HCT116 (cell line): ENCODE results near the gene PARVA. TPM values are rescaled to one million over a fixed set of nuclear protein-coding genes. Genes with fewer than 3 reads are reported as not detected.

Source experiments
- ATAC-seq: fragments of 200-7000 bp; cut with Tn5 transposase; 2 replicates; pipeline ENCODE4 v1.9.1; 2020; ENCODE audit warnings: mild to moderate bottlenecking, moderate library complexity
- BruUV-seq: library from RNA; stranded (reverse); fragments of 400-500 nt; replicated peaks from 2 replicates; lab custom pipeline; 2021; lab: Mats Ljungman, UMichigan
- CTCF ChIA-PET: fragments of 300-600 bp; sonication (Branson Sonifier 250); formaldehyde crosslinking; loops from one replicate; lab custom pipeline; 2021; ENCODE audit warnings: antibody characterized with exemption; lab: Charles Lee
- POLR2A ChIA-PET: fragments of 300-600, 350-600 bp; sonication (Branson Sonifier 250); formaldehyde crosslinking; loops from one replicate; lab custom pipeline; 2021; ENCODE audit warnings: antibody characterized with exemption; lab: Charles Lee
- RAD21 ChIA-PET, 2 experiments: fragments of 300-600 bp; sonication (Branson Sonifier 250); formaldehyde crosslinking; loops; one replicate each; lab custom pipeline; 2023; ENCODE audit warnings: low total read pairs in 2 of 2; ENCODE audit not compliant: uncharacterized antibody in 2 of 2, unreplicated experiment in 2 of 2, low non-redundant PET in 1 of 2; lab: Charles Lee
- DNase-seq: peaks from one replicate; pipeline ENCODE4 v3.0.0-alpha.2; 2010; ENCODE audit warnings: low read depth, low spot score
- H2AFZ ChIP-seq: fragments of 200-600 bp; shearing (Covaris generic), sonication (generic); 2 replicates; pipeline ENCODE4 v1.6.1; 2017; ENCODE audit warnings: low read depth, mixed run types, mixed read lengths, antibody characterized with exemption, low read length; ENCODE audit not compliant: poor library complexity, severe bottlenecking
- H3K27ac ChIP-seq: 2 replicates; pipeline ENCODE4 v1.5.1; 2012; ENCODE audit warnings: low read depth, low read length
- H3K27me3 ChIP-seq: fragments of 200-600 bp; sonication (generic); 2 replicates; pipeline ENCODE4 v1.6.1; 2016; ENCODE audit warnings: mixed run types, low read length, mixed read lengths; ENCODE audit not compliant: insufficient read depth
- H3K36me3 ChIP-seq, 2 experiments: fragments of 200-500 bp in 1 of 2; fragments of 200-600 bp in 1 of 2; sonication (Bioruptor generic) in 1 of 2; sonication (generic) in 1 of 2; 2 replicates each; pipeline versions ENCODE4 v1.5.1 to v1.6.1; 2014 to 2016; ENCODE audit warnings: low read length in 2 of 2, inconsistent platforms in 1 of 2, mixed read lengths in 1 of 2, mixed run types in 1 of 2; ENCODE audit not compliant: insufficient read depth in 2 of 2, control insufficient read depth in 1 of 2
- H3K4me1 ChIP-seq, 2 experiments: fragments of 200-600 bp in 1 of 2; sonication (generic) in 1 of 2; 2 replicates each; pipeline versions ENCODE4 v1.5.1 to v1.6.1; 2012 to 2017; ENCODE audit warnings: low read length in 2 of 2, inconsistent platforms in 1 of 2, mild to moderate bottlenecking in 1 of 2, mixed read lengths in 1 of 2, mixed run types in 1 of 2, moderate library complexity in 1 of 2; ENCODE audit not compliant: insufficient read depth in 2 of 2, control insufficient read depth in 1 of 2
- H3K4me2 ChIP-seq: fragments of 200-600 bp; sonication (generic); 2 replicates; pipeline ENCODE4 v1.6.1; 2017; ENCODE audit warnings: mixed run types, low read length, mixed read lengths
- H3K4me3 ChIP-seq, 2 experiments: fragments of 200-600 bp in 1 of 2; sonication (generic) in 1 of 2; replicated peaks in 1 of 2; 2 replicates each; pipeline ENCODE4 v1.5.1; 2011 to 2016; ENCODE audit warnings: low read length in 2 of 2, control low read depth in 1 of 2, low read depth in 1 of 2, mild to moderate bottlenecking in 1 of 2, mixed read lengths in 1 of 2, mixed run types in 1 of 2
- H3K79me2 ChIP-seq: fragments of 200-600 bp; sonication (generic); 2 replicates; pipeline ENCODE4 v1.6.1; 2017; ENCODE audit warnings: mild to moderate bottlenecking, mixed run types, low read length, moderate library complexity, mixed read lengths; ENCODE audit not compliant: insufficient read depth
- H3K9ac ChIP-seq: fragments of 200-600 bp; sonication (generic); 2 replicates; pipeline ENCODE4 v1.6.1; 2016; ENCODE audit warnings: low read length, mixed read lengths
- H3K9me2 ChIP-seq: fragments of 200-600 bp; sonication (generic), shearing (Covaris generic); 2 replicates; pipeline ENCODE4 v1.6.1; 2017; ENCODE audit warnings: mixed run types, mild to moderate bottlenecking, moderate library complexity; ENCODE audit not compliant: insufficient read depth
- H3K9me3 ChIP-seq, 2 experiments: fragments of 200-500 bp in 1 of 2; fragments of 200-600 bp in 1 of 2; sonication (Bioruptor generic) in 1 of 2; sonication (generic) in 1 of 2; 2 replicates each; pipeline ENCODE4 v1.6.1; 2014 to 2017; ENCODE audit warnings: low read length in 2 of 2, mixed read lengths in 2 of 2, inconsistent platforms in 1 of 2, low read depth in 1 of 2, mild to moderate bottlenecking in 1 of 2, mixed run types in 1 of 2, moderate library complexity in 1 of 2; ENCODE audit not compliant: control insufficient read depth in 1 of 2, insufficient read depth in 1 of 2
- H4K20me1 ChIP-seq: fragments of 200-600 bp; sonication (generic), shearing (Covaris generic); 2 replicates; pipeline ENCODE4 v1.6.1; 2017; ENCODE audit warnings: mixed run types, mild to moderate bottlenecking, moderate library complexity; ENCODE audit not compliant: insufficient read depth
- ATF3 ChIP-seq: IDR thresholded peaks from 2 replicates; pipeline ENCODE4 v1.6.1; 2012
- CEBPB ChIP-seq: IDR thresholded peaks from 2 replicates; pipeline ENCODE4 v1.6.1; 2012; ENCODE audit warnings: low read depth
- CTCF ChIP-seq, 3 experiments: fragments of 200-600 bp in 1 of 3; sonication (generic) in 1 of 3; IDR thresholded peaks in 2 of 3; conservative IDR thresholded peaks in 1 of 3; 2 replicates each; pipeline ENCODE4 v1.5.1; 2012 to 2017; ENCODE audit warnings: low read depth in 2 of 3, low read length in 2 of 3, antibody characterized with exemption in 1 of 3, borderline replicate concordance in 1 of 3, control low read depth in 1 of 3, mild to moderate bottlenecking in 1 of 3, mixed read lengths in 1 of 3, mixed run types in 1 of 3, moderate library complexity in 1 of 3; ENCODE audit not compliant: insufficient read depth in 1 of 3
- EGR1 ChIP-seq: IDR thresholded peaks from 2 replicates; pipeline ENCODE4 v1.6.1; 2012; ENCODE audit warnings: low read depth
- ELF1 ChIP-seq: IDR thresholded peaks from 2 replicates; pipeline ENCODE4 v1.6.1; 2012; ENCODE audit warnings: low read depth, borderline replicate concordance
- EZH2 ChIP-seq: fragments of 200-600 bp; sonication (generic); IDR thresholded peaks from 2 replicates; pipeline ENCODE4 v1.6.1; 2017; ENCODE audit warnings: antibody characterized with exemption, mixed run types
- FOSL1 ChIP-seq: IDR thresholded peaks from 2 replicates; pipeline ENCODE4 v1.6.1; 2012; ENCODE audit warnings: low read depth
- JUND ChIP-seq: IDR thresholded peaks from 2 replicates; pipeline ENCODE4 v1.6.1; 2012
- POLR2AphosphoS5 ChIP-seq: IDR thresholded peaks from 2 replicates; pipeline ENCODE4 v1.6.1; 2011; ENCODE audit warnings: mild to moderate bottlenecking, low read depth, low read length, moderate library complexity
- SIN3A ChIP-seq: IDR thresholded peaks from 2 replicates; pipeline ENCODE4 v1.6.1; 2012; ENCODE audit warnings: low read depth
- SP1 ChIP-seq: IDR thresholded peaks from 2 replicates; pipeline ENCODE4 v1.6.1; 2012; ENCODE audit warnings: low read depth
- SRF ChIP-seq: IDR thresholded peaks from 2 replicates; pipeline ENCODE4 v1.6.1; 2012; ENCODE audit warnings: low read depth
- TCF7L2 ChIP-seq: IDR thresholded peaks from 2 replicates; pipeline ENCODE4 v1.7.0; 2011; ENCODE audit warnings: borderline replicate concordance, inconsistent platforms; ENCODE audit not compliant: insufficient read depth, insufficient read length; ENCODE audit errors: extremely low read depth
- YY1 ChIP-seq: IDR thresholded peaks from 2 replicates; pipeline ENCODE4 v1.6.1; 2011; ENCODE audit warnings: low read length, low read depth, moderate library complexity, mild to moderate bottlenecking; ENCODE audit not compliant: insufficient replicate concordance; ENCODE audit errors: extremely low read depth
- ZFX ChIP-seq: fragments of 450-650 bp; IDR thresholded peaks from 2 replicates; pipeline ENCODE4 v1.6.1; 2017
- ZNF274 ChIP-seq: fragments of 200-500 bp; sonication (Bioruptor generic); IDR thresholded peaks from 2 replicates; pipeline ENCODE4 v1.6.1; 2014; ENCODE audit warnings: mild to moderate bottlenecking, low read depth, low read length, inconsistent platforms
- intact Hi-C: fragments of 100-400 bp; cut with micrococcal nuclease; formaldehyde crosslinking; loops from 2 replicates; pipeline ENCODE4 v1.10.0; 2022
- total RNA-seq: library from RNA; stranded (reverse); gene quantifications from one replicate; pipeline ENCODE4 v1.2.1, GENCODE V29; 2021; ENCODE audit not compliant: unreplicated experiment
- TF ChIP-seq, protein P1 (sequence below): IDR thresholded peaks from 2 replicates; pipeline ENCODE4 v1.6.1; 2012
- TF ChIP-seq, protein P2 (sequence below): IDR thresholded peaks from 2 replicates; pipeline ENCODE4 v1.6.1; 2012; ENCODE audit warnings: low read depth

PARVA gene
- total RNA-seq, 1 experiment from 2014 or later, result 18.4 TPM

GRCh38 chr11:12508151-12508751 lies 130.9 kb downstream of the PARVA start:
- Histone ChIP-seq H3K4me2 (no peak overlapping the region), H2AFZ (no peak overlapping the region), H3K4me1 (peaks cover 0 to 6% of the 10 kb centered on the region in 2 experiments; a peak in 1 of 4 replicates), H3K9ac (no peak overlapping the region), H3K4me3 (no peak overlapping the region), H3K27ac (no peak overlapping the region), H3K9me3 (no peaks in the 10 kb centered on the region), H3K9me2 (no peaks in the 10 kb centered on the region), H3K79me2 (no peaks in the 10 kb centered on the region), H3K27me3 (no peaks in the 10 kb centered on the region), H3K36me3 (no peaks in the 10 kb centered on the region), H4K20me1 (no peaks in the 10 kb centered on the region)
- ChIA-PET RAD21 (no interaction called here), CTCF (no interaction called here), POLR2A (no interaction called here)
- no TSS peak for BruUV-seq
- DNase-seq (no peak), ATAC-seq (no peak)
- intact Hi-C loops, result no loop called here
- TF ChIP-seq ATF3 (no peak), FOSL1 (no peak), ELF1 (no peak), CTCF (IDR thresholded peaks at IDR 0.05 in 2 of 3, conservative IDR thresholded peaks at IDR 0.05 in 1 of 3; ENCODE audit: borderline replicate concordance in 1 of 3, insufficient read depth in 1 of 3, low read depth in 2 of 3, low read length in 2 of 3) (no peak), POLR2AphosphoS5 (no peak), SP1 (no peak), ZNF274 (no peak), SRF (no peak), EZH2 (no peak), ZFX (no peak), JUND (no peak), CEBPB (no peak), YY1 (no peak), SIN3A (no peak), EGR1 (no peak), TCF7L2 (no peak)
- TF ChIP-seq, protein P1, sequence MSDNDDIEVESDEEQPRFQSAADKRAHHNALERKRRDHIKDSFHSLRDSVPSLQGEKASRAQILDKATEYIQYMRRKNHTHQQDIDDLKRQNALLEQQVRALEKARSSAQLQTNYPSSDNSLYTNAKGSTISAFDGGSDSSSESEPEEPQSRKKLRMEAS, result no peak
- TF ChIP-seq, protein P2, sequence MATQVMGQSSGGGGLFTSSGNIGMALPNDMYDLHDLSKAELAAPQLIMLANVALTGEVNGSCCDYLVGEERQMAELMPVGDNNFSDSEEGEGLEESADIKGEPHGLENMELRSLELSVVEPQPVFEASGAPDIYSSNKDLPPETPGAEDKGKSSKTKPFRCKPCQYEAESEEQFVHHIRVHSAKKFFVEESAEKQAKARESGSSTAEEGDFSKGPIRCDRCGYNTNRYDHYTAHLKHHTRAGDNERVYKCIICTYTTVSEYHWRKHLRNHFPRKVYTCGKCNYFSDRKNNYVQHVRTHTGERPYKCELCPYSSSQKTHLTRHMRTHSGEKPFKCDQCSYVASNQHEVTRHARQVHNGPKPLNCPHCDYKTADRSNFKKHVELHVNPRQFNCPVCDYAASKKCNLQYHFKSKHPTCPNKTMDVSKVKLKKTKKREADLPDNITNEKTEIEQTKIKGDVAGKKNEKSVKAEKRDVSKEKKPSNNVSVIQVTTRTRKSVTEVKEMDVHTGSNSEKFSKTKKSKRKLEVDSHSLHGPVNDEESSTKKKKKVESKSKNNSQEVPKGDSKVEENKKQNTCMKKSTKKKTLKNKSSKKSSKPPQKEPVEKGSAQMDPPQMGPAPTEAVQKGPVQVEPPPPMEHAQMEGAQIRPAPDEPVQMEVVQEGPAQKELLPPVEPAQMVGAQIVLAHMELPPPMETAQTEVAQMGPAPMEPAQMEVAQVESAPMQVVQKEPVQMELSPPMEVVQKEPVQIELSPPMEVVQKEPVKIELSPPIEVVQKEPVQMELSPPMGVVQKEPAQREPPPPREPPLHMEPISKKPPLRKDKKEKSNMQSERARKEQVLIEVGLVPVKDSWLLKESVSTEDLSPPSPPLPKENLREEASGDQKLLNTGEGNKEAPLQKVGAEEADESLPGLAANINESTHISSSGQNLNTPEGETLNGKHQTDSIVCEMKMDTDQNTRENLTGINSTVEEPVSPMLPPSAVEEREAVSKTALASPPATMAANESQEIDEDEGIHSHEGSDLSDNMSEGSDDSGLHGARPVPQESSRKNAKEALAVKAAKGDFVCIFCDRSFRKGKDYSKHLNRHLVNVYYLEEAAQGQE, result no peak
